Measurements from ENCODE around the gene RNF214.

The RNF214 gene

DNA sequence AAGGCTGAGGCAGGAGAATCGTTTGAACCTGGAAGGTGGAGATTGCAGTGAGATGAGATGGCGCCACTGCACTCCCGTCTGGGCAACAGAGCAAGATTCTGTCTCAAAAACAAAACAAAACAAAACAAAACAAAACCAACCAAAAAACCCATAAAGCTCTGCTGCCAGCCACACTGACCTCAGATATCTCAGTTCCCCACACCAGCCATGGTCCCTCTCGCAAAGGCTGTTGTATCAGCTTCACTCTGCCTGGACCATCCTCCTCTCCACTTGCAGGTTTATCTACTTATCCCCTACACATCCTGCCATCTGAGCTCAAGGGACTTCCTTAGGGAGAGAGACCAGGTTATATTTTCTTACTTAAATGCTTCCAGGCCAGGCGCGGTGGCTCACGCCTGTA lies 69.8 kb downstream of the RNF214 start:
- Histone ChIP-seq H3K9ac (ENCODE audit: low read depth, low read length) (no peak overlapping the region), H3K4me2 (ENCODE audit: insufficient read depth, low read length) (no peak overlapping the region), H3K27ac (ENCODE audit: low read length) (no peak overlapping the region), H3K4me1 (ENCODE audit: insufficient read depth, low read length) (no peaks in the 10 kb centered on the region), H3K79me2 (ENCODE audit: insufficient read depth, low read length) (no peaks in the 10 kb centered on the region), H3K9me3 (ENCODE audit: insufficient read depth, low read length, severe bottlenecking) (no peaks in the 10 kb centered on the region), H4K20me1 (ENCODE audit: insufficient read depth, low read length) (no peaks in the 10 kb centered on the region; the same call in 1 of the 2 replicates), H3K4me3 (ENCODE audit: low read depth in 1 of 2, low read length in 2 of 2) (no peak overlapping the region), H2AFZ (ENCODE audit: low read depth, low read length) (no peak overlapping the region), H3K27me3 (ENCODE audit: insufficient read depth, low read length, poor library complexity) (no peaks in the 10 kb centered on the region), H3K36me3 (ENCODE audit: insufficient read depth, low read length) (no peaks in the 10 kb centered on the region)
- ATAC-seq (ENCODE audit: insufficient read depth, low read depth) (no peak), DNase-seq (no peak)
- TF ChIP-seq, protein P1, sequence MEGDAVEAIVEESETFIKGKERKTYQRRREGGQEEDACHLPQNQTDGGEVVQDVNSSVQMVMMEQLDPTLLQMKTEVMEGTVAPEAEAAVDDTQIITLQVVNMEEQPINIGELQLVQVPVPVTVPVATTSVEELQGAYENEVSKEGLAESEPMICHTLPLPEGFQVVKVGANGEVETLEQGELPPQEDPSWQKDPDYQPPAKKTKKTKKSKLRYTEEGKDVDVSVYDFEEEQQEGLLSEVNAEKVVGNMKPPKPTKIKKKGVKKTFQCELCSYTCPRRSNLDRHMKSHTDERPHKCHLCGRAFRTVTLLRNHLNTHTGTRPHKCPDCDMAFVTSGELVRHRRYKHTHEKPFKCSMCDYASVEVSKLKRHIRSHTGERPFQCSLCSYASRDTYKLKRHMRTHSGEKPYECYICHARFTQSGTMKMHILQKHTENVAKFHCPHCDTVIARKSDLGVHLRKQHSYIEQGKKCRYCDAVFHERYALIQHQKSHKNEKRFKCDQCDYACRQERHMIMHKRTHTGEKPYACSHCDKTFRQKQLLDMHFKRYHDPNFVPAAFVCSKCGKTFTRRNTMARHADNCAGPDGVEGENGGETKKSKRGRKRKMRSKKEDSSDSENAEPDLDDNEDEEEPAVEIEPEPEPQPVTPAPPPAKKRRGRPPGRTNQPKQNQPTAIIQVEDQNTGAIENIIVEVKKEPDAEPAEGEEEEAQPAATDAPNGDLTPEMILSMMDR (IDR thresholded peaks at IDR 0.05; ENCODE audit: borderline replicate concordance, extremely low read depth, low read length, poor library complexity, severe bottlenecking), result no peak
- no peak for TF ChIP-seq EZH2 (IDR thresholded peaks at IDR 0.05; ENCODE audit: borderline replicate concordance, low read depth, low read length, severe bottlenecking)

DNA sequence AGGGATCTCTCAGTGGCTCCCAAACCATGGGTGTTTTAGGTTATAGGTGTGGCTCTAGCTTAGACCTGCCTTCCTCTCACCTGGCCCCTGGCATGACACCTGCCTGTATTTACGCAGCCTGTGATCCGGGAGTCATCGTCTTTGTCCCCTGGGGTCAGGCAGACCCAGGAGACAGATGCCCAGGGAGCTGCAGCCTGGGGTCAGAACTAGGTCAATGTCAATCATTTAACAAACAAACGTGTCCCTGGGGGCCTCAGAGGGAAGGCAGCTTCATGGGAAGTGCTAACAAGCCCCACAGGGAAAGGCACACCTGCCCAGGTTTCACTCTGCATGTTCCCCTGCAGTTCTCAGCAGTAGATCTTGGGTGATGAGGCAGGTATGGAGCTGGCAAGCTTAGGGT lies 70.6 kb downstream of the RNF214 start:
- H3K4me2 ChIP-seq (ENCODE audit: insufficient read depth, low read length), result no peak overlapping the region
- no peaks in the 10 kb centered on the region for H3K36me3 ChIP-seq (ENCODE audit: insufficient read depth, low read length)
- H2AFZ ChIP-seq (ENCODE audit: low read depth, low read length), result no peak overlapping the region
- no peaks in the 10 kb centered on the region for H3K79me2 ChIP-seq (ENCODE audit: insufficient read depth, low read length)
- ATAC-seq (ENCODE audit: insufficient read depth, low read depth) (no peak), DNase-seq (no peak)
- no peaks in the 10 kb centered on the region for H3K27me3 ChIP-seq (ENCODE audit: insufficient read depth, low read length, poor library complexity)
- H3K4me3 ChIP-seq (ENCODE audit: low read depth in 1 of 2, low read length in 2 of 2), result no peak overlapping the region
- no peaks in the 10 kb centered on the region; the same call in 1 of the 2 replicates for H4K20me1 ChIP-seq (ENCODE audit: insufficient read depth, low read length)
- TF ChIP-seq, protein P1 (IDR thresholded peaks at IDR 0.05; ENCODE audit: borderline replicate concordance, extremely low read depth, low read length, poor library complexity, severe bottlenecking), result no peak
- H3K9me3 ChIP-seq (ENCODE audit: insufficient read depth, low read length, severe bottlenecking), result no peaks in the 10 kb centered on the region
- H3K9ac ChIP-seq (ENCODE audit: low read depth, low read length), result no peak overlapping the region
- H3K4me1 ChIP-seq (ENCODE audit: insufficient read depth, low read length), result no peaks in the 10 kb centered on the region
- H3K27ac ChIP-seq (ENCODE audit: low read length), result no peak overlapping the region

DNA sequence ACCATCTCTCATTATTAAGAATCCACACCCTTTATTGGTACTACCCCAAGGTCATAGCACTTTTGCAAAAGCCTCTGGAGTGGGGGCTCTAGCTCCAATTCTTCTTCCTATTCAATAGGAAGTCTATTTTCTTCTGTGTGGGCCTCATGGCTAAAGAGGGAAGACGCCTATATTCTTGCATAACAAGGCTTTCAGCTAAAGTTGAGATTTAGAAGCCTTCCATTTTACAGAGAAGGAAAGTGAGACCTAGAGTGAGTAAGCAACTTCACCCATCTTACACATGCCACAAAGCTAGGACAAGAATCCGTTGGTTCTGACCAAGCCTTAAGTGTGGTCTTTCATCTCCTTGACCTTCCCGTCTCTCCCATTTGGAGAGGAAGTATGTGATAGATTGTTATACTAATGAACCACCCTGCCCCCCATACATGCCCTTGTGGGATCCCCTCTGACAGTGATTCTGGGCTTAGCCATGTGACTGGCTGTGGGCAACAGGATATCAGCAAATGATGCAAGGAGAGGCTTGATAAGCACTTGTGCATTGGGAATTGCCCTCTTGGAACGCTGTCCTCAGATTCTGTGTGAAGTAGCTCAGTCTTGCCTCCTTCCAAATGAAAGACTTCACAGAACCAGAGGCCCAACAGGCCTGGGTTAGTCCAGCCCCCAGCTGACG lies 71.3 kb downstream of the RNF214 start:
- H3K36me3 ChIP-seq (ENCODE audit: insufficient read depth, low read length), result no peaks in the 10 kb centered on the region
- TF ChIP-seq EZH2 (IDR thresholded peaks at IDR 0.05; ENCODE audit: borderline replicate concordance, low read depth, low read length, severe bottlenecking), result no peak
- TF ChIP-seq, protein P1 (IDR thresholded peaks at IDR 0.05; ENCODE audit: borderline replicate concordance, extremely low read depth, low read length, poor library complexity, severe bottlenecking), result no peak
- H3K4me3 ChIP-seq (ENCODE audit: low read depth in 1 of 2, low read length in 2 of 2), result no peak overlapping the region
- H3K27me3 ChIP-seq (ENCODE audit: insufficient read depth, low read length, poor library complexity), result no peaks in the 10 kb centered on the region
- no peaks in the 10 kb centered on the region for H3K4me1 ChIP-seq (ENCODE audit: insufficient read depth, low read length)
- H3K79me2 ChIP-seq (ENCODE audit: insufficient read depth, low read length), result no peaks in the 10 kb centered on the region
- H3K4me2 ChIP-seq (ENCODE audit: insufficient read depth, low read length), result no peak overlapping the region
- ATAC-seq (ENCODE audit: insufficient read depth, low read depth) (no peak), DNase-seq (no peak)
- H3K9me3 ChIP-seq (ENCODE audit: insufficient read depth, low read length, severe bottlenecking), result no peaks in the 10 kb centered on the region
- H3K9ac ChIP-seq (ENCODE audit: low read depth, low read length), result no peak overlapping the region
- H3K27ac ChIP-seq (ENCODE audit: low read length), result no peak overlapping the region
- H2AFZ ChIP-seq (ENCODE audit: low read depth, low read length), result no peak overlapping the region
- H4K20me1 ChIP-seq (ENCODE audit: insufficient read depth, low read length), result no peaks in the 10 kb centered on the region; the same call in 1 of the 2 replicates
